RPMI7951 (cell line): ENCODE data around the gene KCNAB2. TPM values are rescaled to one million over a fixed set of nuclear protein-coding genes. Genes with fewer than 3 reads are reported as not detected.

Source experiments
- DNase-seq: peaks from one replicate; pipeline ENCODE4 v3.0.0-alpha.2; 2012; ENCODE audit warnings: low read depth
- total RNA-seq: library from RNA; depleted of rRNA; stranded (reverse); fragments of >200 nt; shearing (Covaris generic); gene quantifications from 2 replicates; pipeline ENCODE4 v1.2.3, GENCODE V29; 2014; rRNA removed

The KCNAB2 gene
- 4.0 and 5.5 TPM in 2 replicates for total RNA-seq

DNA sequence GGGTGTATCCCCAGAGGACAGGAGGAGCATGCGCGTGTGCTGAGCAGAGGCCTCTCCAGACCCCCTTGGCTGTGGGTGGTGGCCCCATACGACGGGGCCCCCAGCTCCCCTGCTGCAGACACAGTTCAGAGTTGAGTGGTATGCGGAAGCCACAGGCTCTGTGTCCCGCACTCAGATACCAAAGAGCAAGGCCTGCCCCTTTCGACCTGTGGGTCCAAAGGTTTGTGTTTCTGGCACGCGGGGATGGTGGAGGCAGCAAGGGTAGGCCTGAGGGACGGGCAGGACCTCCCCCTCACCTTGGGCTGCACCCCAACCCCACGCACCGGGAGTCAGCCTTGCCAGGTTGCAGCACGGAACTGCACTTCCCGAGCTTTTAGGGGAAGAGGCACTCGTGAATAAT, at the start of gene KCNAB2:
Gene KCNAB2 (plus strand): TSS at position 328 of the 400 bp plus-strand sequence. CDS start 5,649 bp downstream, outside the sequence.
- DNase-seq = no peak

DNA sequence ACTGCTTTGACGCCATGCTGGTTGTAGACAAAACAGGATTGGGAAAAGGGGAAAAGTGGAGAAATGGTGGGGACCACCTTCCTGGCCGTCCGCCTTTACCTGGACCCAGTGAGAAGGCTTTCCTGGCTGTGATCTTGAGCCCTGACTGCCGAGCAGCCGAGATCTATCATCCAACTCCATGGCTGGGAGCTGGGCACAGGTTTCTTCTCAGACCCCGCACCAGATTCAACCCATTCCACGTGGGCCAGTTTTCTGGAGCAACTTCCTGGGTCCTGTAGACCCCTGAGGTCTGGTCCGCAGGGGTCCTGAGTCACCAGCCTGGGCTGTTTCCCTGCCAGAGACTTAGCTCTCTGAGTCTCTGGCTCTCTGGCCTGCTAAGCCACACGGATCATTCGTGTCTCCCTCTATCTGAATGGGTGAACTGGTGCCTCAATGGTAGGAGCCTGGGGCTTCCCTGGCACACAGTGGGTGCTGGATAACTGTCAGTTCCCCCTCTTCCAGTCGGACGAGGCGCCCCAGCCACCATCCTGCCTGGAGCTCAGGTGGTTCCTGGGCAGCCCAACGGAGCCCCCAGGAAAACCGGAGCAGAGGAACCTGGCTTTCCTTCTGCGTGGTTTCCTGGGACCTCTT, 48.9 kb upstream of the KCNAB2 start:
- DNase-seq = no peak

DNA sequence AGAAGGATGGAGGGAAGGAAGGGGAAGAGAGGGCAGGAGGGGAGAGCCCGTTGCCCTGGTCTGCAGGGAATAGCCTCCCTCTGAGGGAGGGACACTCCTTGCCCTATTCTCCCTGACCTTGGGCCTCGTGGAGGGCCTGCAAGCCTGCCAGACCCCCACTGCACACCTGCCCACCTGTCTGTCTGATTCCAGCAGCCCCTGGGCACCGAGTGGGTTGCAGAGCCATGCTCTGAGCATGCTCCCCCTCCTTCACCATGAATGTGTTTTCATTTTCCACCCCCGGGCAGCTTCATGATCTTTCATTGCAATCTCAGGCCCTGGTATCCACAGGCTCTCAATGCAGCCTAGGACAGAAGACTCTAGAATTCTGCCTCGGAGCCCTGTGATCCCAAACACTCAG, 48.4 kb upstream of the KCNAB2 start:
- no peak for DNase-seq

DNA sequence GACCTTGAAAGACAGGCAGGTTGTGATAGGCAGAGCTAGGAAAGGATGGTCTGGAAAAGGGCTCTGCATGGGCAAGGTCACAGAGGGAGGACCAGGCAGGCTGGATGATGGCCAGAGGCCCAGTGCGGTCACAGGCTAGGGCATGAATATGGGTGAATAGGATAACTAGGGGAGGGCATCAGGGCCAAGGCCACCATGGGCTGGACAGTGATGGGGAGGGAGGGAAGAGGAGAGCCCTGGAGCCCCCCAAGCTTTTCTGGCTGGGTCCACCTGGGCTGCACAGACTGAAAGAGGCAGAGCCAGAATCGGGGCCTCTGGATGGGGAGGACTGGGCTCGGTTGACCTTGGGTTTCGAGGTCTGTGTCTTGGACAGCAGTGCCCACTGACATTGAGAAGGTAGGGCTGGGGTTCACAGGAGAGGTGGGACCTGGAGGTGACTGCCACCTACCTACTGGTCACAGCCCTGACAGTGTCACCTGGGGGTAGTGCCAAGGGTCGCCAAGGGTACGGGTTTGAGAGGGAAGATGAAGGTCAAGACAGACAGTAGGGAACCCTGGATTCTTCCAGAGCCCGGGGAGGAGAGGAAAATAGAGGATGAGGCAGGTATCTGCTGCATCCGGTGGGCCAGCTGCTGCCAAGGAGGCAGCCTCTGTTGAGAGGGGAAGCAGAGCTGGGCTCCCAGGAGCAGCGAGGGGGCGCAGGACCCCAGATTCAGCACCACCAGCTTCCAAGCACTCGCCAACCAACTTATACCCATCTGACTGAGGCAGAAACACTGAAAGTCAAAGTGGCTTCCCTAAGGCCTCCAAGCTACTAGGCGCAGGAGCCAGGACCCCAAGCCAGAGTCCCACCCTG, 47.4 kb upstream of the KCNAB2 start:
- DNase-seq = no peak

DNA sequence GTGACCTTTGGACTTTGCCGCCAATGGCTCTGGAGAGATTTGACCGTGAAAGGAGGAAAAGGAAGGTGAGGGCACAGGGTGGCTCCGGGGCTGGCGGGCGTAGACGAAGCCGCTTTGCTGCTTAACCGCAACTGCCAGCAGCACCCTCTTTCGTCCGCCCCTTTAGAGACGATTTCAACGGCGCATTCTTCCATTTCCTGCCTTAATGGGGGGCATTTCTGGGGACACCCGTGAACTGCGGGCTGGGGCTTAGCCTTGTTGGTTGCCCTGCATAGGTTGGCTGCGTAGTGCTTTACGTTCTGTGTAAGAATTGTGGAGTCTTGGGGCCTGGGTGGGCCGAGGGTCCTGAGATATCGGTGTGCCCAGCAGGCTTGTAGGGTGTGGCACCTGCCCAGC, 46.8 kb upstream of the KCNAB2 start:
- no peak for DNase-seq

DNA sequence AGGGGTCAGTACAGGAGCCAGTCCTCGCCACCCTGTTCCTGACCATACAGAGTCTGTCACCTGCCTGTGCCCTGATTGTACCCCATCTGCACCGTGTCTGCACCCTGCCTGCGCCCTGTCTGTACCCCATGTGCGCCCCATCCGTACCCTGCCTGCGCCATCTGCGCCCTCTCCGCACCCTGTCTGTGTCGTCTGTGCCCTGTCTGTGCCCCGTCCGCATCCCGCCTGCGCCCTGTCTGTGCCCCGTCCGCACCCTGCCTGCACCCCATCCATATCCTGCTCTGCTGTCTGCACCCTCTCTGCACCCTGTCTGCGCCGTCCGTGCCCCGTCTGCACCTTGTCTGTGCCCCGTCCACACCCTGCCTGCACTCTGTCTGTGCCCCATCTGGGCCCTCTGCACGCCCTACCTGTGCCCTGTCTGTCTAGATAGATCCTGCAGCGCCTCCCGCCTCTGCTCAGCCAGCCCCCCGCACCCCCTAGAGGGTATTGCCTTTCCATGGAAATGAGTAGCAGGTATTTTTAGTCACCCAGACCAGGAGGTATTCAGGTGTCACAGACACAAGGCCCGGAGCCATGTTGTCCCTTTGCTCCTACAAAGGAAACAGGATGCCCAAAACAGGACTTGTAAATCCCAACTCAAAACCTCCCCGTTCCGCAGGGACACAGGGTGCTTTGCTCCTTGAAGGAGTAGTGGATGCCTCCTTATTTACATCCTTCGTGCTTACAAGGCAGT, 45.8 kb upstream of the KCNAB2 start:
- no peak for DNase-seq

DNA sequence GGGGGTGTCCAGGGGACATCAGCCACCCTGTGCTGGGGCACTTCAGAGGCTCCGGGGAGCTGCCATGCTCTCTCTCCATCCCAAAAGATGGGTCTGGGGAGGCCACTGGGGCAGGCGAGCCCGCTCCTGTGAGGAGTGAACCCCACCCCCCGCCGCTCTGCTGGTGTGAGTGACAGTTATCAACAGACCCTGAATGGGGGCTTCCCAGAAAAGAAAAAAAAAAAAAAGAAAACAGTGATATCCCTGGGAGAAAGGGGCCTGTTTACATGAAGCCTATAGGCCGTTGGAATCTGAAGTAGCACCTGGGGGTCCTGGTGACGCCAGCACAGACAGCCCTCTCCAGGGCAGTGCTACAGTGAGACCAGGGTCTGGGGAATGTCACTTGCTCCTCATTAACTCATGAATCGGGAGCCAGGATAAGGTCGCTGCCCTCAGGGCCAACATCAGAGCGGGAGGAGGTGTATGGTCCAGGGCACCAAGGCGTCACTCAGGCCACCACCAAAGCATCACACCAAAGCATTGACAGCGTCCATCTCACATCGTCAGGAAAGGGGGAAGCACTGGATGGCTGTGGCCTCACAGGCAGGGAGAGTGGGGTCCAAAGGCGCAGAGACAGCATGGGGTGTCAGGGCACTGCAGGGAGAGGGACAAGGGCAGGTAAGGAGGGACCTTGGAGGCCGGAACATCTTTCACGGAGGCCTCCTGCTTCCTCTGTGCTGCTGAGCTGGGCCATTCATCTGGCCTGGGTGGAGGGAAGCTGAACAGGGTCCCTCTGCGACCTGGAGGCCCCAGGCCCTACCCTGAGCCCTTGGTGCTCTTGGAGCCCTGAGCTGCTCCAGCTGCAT, 45.0 kb upstream of the KCNAB2 start:
- no peak for DNase-seq

DNA sequence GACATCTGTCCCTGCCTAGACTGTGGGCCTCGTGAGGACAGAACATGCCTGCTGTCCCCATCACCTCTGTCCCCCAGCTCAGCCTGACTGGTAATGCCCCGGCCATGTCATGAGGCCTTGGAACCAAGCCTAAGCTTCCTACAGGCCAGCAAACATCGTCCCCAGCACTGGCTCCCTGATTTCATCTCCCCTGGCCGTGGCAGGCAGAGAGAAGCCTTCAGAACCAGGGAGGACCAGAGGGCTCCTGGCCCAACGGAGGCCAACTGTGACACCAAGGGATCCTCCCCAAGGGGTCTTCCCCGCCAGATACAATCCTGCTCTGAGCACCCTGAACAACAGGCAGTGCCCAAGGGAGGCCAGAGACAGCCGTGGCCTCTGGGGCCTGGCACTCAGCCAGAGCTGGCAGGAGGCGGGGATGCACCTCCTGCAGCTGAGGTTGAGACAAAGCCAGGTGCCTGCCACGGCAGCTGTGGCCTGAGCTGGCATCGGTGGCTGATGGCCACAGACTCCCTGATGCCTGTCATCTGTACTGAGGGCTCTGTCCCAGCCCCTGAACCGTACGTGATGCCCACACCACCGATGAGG, 43.6 kb upstream of the KCNAB2 start:
- DNase-seq = no peak

DNA sequence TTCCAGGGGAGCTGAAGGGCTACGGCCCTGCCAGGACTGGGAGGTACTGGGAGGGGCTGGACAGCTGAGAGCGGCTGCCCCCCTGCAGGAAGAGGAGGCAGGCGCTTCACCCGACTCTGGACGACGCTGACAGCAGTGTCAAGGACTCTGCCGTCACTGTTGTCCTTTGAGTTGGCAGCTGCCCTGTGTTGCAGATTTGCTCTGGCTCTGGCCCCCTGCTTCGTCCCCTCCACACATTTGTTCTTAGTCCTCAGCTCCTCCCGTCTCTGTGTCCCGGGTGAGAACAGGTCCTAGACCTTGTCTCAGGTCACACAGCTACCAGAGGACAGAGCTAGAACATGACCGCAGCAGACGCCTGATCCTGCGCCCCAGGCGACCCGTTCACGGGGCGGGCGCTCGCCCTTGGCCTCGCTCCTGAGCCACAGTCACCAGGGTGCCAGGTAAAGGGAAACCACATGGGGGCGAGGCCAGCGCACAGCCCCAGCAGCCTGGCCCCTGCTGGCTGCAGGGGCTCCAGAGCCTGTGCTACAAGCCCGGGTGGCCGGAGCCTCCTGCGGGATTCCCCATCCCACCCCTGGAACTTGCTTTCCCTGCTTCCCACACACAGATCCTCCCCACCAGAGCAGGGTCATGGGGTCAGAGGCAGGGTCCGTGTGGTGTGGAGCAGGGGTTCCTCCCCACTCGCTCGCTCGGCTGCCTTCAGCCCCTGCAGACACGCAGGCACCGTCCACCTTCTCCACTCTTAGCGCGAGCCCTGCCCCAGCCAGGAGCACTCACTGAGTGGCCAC, 42.8 kb upstream of the KCNAB2 start:
- no peak for DNase-seq

DNA sequence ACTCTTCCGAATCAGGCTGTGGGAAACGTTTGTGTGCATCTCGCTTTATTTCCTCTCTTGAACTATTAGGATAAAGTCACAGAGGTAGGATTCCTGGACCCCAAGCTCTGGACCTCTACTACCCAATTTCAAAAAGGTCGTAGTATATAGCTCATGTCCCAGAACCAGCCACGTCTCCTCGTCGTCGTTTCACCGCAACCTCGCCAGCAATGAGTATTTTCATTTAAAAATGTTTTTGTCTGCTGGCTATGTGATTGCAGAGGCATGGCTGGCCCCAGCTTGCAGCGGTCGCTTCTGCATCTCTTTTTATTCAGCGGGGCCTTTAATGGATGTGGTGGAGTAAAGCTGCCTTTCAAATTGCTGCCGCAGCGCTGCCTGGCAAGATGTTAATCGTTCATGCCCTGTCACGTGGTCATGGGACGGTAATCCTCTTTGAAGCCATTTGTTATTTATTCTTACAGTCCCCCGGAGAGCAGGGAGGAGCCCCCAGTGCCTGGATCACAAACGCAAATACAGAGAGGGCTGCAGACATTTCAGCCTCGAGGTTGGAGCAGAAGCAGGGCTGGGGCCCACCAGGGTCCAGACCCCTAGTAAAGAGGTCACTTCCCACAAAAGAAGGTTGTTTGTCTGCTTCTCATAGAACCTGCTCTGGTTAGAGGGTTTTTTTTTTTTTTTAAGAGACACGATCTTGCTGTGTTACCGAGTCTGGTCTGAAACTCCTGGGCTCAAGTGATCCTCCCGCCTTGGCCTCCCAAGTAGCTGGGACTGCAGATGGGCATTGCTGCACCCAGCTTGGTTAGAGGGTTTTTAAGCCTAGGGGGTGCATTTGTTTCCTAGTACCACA, 41.9 kb upstream of the KCNAB2 start:
- DNase-seq = no peak

DNA sequence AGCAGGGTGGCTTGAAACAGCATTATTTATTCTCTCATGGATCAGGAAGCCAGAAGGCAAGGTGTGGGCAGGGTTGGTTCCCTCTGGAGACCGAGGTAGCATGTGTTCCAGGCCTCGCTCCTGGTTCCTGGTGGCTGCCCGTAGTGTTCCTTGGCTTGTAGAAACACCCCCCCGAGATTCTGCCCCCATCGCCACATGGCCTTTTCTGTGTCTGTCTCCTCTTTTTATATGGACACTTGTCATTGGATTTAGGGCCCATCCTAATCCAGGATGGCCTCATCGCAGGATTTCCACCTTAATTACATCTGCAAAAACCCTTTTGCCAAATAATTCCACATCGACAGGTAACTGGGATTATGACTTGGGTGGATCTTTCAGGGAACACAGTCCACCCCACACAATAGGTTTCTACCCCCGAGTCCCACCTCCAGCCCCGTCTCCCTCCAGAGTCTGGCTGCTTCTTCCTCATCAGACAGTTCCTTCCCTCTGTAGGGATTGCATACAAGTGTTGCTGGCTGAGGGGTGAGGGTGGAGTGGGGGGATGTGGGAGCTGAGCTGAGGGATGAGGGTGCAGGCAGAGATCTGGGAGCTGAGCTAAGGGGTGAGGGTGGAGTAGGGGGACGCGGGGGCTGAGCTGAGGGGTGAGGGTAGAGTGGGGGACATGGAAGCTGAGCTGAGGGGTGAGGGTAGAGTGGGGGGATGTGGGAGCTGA, 41.1 kb upstream of the KCNAB2 start:
- DNase-seq = no peak

DNA sequence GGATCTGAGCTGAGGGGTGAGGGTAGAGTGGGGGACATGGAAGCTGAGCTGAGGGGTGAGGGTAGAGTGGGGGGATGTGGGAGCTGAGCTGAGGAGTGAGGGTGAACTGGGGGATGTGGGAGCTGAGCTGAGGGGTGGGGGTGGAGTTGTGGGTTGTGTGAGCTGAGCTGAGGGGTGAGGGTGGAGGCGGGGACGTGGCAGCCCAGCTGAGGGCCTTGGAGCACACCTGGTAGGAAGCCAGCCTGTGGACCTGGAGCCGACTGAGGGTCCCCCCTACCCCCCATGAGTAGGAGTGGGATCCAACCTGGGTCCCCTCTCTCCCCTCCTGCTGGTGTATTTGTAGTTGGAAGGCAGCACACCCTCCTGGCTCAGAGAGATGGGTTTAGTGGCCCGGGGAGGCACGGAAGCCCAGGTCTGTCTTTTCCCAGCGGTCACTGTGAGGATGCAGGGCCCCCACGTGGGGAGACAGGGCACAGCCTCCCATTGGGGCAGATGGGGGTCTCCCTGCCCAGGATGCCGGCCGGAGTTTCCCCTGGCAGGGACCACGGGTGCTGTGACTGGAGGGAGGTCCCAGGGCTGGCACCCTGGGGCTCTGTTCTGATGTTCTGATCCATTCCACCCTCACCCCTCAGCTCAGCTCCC, 40.3 kb upstream of the KCNAB2 start:
- DNase-seq = no peak

DNA sequence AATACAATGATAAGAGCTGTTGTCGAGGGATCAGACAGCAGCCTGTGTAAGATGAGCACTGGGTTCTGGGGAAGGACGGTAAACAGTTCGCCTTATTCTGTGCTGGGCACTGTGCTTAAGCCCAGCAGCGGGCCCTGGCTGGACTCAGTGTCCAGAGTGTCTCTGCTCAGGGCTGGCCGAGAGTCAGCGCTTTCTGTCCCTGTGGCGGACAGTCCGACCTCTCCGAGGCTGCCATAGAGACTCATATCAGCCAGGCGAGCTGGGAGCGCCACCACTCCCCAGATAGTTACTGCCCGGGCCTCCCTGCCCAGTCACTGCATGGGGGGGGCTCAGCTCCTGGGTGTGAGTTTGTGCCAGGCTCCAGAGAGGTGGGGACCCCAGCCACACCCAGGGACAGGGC, 38.8 kb upstream of the KCNAB2 start:
- DNase-seq = no peak

DNA sequence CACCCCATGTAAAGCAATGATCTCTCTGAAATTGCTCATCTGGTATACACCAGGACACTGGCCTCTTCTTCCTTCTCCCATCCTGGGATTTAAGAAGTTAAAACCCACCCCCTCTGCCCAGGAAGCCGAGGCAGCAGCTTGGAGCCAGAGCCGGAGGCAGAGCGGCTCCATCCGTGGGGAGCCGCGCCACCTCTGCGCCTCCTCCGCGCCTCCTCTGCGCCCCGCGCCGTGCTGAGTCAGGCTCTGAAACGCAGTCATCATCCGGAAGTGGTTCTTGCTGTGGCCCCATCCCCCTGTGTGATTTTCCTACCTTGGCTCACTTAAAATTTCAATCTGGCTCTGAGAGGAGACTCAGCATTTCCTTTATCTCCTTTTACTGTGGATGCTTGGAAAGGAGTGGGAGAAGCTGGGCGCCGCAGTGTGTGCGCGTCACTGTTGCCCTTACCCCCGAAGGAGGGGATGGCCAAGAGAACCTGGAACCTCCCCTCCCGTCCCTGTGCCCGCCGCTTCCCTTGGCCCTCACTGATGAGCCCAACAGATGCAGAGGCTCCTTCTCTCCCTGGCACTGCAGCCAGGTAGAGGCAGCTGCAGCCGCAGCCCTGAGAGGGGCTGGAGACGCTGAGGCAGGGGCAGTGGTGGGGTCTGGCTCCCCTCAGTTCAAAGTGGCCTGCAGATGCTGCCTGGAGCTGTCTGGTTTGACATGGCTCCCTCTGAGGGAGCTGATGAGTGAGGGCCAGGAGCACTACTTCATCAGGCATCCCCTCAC, 38.2 kb upstream of the KCNAB2 start:
- DNase-seq = no peak

DNA sequence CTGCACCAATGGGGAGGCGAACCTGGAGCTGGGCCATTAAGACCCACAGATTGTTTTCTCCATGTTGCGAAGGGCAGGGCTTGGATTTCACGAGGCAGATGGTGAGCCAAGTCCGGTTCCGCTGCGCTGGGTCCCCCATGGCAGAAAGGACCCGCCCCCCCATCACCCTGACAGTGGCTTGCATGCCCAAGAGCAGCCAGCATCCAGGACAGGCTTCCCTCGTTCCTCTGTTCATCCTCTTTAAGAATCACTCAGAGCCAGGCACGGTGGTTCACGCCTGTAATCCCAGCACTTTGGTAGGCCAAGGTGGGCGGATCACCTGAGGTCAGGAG, 37.6 kb upstream of the KCNAB2 start:
- DNase-seq = no peak

DNA sequence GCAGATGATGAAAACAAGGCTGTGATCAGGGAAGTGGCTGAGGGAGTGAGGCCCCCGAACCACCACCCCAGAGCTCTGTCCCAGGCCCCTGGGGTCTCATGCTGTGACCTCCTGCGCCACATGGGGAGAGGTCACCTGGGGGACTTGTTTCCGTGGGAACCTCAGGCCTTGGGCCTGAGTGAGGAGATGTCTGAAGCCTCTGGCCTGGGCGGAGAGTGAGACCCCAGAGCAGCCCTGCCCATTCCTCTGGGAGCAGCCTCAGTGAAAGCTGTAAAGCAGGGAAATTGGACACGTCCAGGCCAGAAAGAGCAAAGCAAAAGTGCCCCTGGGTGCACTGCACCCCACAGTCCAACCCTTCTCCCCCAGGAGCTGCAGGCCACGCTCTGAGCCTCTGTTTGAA, 37.0 kb upstream of the KCNAB2 start:
- DNase-seq = no peak

DNA sequence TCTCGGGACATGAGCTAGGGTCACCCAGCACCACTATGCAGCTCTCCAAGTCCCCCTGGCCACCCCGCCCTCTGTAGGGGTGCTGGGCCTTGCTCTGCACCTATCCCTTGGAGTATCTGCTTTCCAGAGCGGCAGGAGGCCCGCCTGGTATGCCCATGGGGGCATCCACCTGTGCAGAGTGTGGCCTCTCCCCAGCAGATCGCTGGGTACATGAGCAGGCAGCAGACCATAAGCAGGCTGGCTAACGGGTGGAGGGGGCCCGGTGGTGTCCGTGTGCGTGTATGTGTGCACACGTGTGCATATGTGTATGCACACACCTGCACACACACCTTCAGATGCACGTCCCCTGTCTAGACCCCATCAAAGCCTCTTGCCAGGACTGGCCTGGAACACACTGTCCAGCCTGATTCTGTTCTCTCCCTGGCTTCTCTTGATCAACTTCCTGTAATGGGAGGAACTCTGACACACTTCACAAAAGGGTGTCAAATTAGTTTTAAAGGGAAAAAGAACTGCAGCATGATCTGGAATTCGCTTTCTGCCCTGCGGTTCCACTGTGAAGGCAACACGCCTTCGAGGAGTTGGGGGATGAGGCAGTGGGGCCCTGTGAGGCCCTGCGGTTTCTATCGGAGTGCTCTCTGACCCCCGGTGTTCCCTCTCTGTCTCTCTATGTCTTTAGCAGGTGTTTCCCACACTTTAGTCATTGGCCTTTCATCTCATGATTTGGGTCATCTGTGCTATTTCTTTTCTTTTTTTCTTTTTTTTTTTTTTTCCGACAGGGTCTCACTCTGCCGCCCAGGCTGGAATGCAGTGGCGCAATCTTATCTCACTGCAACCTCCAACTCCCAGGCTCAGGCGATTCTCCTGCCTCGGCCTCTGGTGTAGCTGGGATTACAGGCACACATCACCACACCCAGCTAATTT, 36.3 kb upstream of the KCNAB2 start:
- no peak for DNase-seq
